ENCODE data around the gene TRMT61B. TPM values are rescaled to one million over a fixed set of nuclear protein-coding genes. Genes with fewer than 3 reads are reported as not detected.

Gene TRMT61B
- total RNA-seq, 1 donor from 2014 or later, result 17.5 TPM

- Mint-ChIP-seq H3K4me3 (ENCODE audit: unreplicated experiment) (peak overlapping the region; percentile 78), H3K36me3 (ENCODE audit: unreplicated experiment) (no peaks in the 10 kb centered on the region), H3K27me3 (ENCODE audit: unreplicated experiment) (peaks cover 4% of the 10 kb centered on the region), H3K27ac (ENCODE audit: unreplicated experiment) (no peak overlapping the region), H3K9me3 (ENCODE audit: unreplicated experiment) (no peaks in the 10 kb centered on the region), H3K4me1 (ENCODE audit: low read depth, unreplicated experiment) (peaks cover 7% of the 10 kb centered on the region)
- no peak for TF ChIP-seq CTCF (IDR thresholded peaks at IDR 0.05; ENCODE audit: partially characterized antibody, unreplicated experiment)
- no peak for DNase-seq
Measured at GRCh38 chr2:28868611-28869010, 1.5 kb downstream of the TRMT61B start.

- H3K4me1 Mint-ChIP-seq (ENCODE audit: low read depth, unreplicated experiment), result no peaks in the 10 kb centered on the region
- H3K27ac Mint-ChIP-seq (ENCODE audit: unreplicated experiment), result no peak overlapping the region
- TF ChIP-seq CTCF (IDR thresholded peaks at IDR 0.05; ENCODE audit: partially characterized antibody, unreplicated experiment), result no peak
- no peak overlapping the region for H3K4me3 Mint-ChIP-seq (ENCODE audit: unreplicated experiment)
- no peaks in the 10 kb centered on the region for H3K27me3 Mint-ChIP-seq (ENCODE audit: unreplicated experiment)
- no peaks in the 10 kb centered on the region for H3K36me3 Mint-ChIP-seq (ENCODE audit: unreplicated experiment)
- no peaks in the 10 kb centered on the region for H3K9me3 Mint-ChIP-seq (ENCODE audit: unreplicated experiment)
- DNase-seq, result no peak
Measured at GRCh38 chr2:28855977-28856376, 14.1 kb downstream of the TRMT61B start.

GRCh38 chr2:28855193-28855592, 14.9 kb downstream of the TRMT61B start:
- no peak overlapping the region for H3K27ac Mint-ChIP-seq (ENCODE audit: unreplicated experiment)
- TF ChIP-seq CTCF (IDR thresholded peaks at IDR 0.05; ENCODE audit: partially characterized antibody, unreplicated experiment), result no peak
- H3K4me1 Mint-ChIP-seq (ENCODE audit: low read depth, unreplicated experiment), result no peaks in the 10 kb centered on the region
- H3K9me3 Mint-ChIP-seq (ENCODE audit: unreplicated experiment), result no peaks in the 10 kb centered on the region
- DNase-seq, result no peak
- no peaks in the 10 kb centered on the region for H3K27me3 Mint-ChIP-seq (ENCODE audit: unreplicated experiment)
- no peaks in the 10 kb centered on the region for H3K36me3 Mint-ChIP-seq (ENCODE audit: unreplicated experiment)
- no peak overlapping the region for H3K4me3 Mint-ChIP-seq (ENCODE audit: unreplicated experiment)

GRCh38 chr2:28842042-28842441, 28.1 kb downstream of the TRMT61B start:
- Mint-ChIP-seq H3K27ac (ENCODE audit: unreplicated experiment) (no peak overlapping the region), H3K4me1 (ENCODE audit: low read depth, unreplicated experiment) (no peaks in the 10 kb centered on the region), H3K4me3 (ENCODE audit: unreplicated experiment) (no peak overlapping the region), H3K9me3 (ENCODE audit: unreplicated experiment) (no peaks in the 10 kb centered on the region), H3K27me3 (ENCODE audit: unreplicated experiment) (no peaks in the 10 kb centered on the region), H3K36me3 (ENCODE audit: unreplicated experiment) (peaks cover 5% of the 10 kb centered on the region)
- DNase-seq, result no peak
- no peak for TF ChIP-seq CTCF (IDR thresholded peaks at IDR 0.05; ENCODE audit: partially characterized antibody, unreplicated experiment)

GRCh38 chr2:28838971-28839370, 31.1 kb downstream of the TRMT61B start:
- Mint-ChIP-seq H3K36me3 (ENCODE audit: unreplicated experiment) (no peaks in the 10 kb centered on the region), H3K4me3 (ENCODE audit: unreplicated experiment) (no peak overlapping the region), H3K27ac (ENCODE audit: unreplicated experiment) (no peak overlapping the region), H3K9me3 (ENCODE audit: unreplicated experiment) (no peaks in the 10 kb centered on the region), H3K4me1 (ENCODE audit: low read depth, unreplicated experiment) (no peaks in the 10 kb centered on the region), H3K27me3 (ENCODE audit: unreplicated experiment) (no peaks in the 10 kb centered on the region)
- DNase-seq, result no peak
- TF ChIP-seq CTCF (IDR thresholded peaks at IDR 0.05; ENCODE audit: partially characterized antibody, unreplicated experiment), result no peak

Data from glutamatergic neuron (in vitro differentiated cells).